GM12874 (cell line): Measurements from ENCODE around the gene STX7.

Source experiments
- CTCF ChIP-seq: IDR thresholded peaks from 2 replicates; pipeline ENCODE4 v1.5.1; 2011; ENCODE audit warnings: low read depth, mild to moderate bottlenecking, control low read depth, low read length, moderate library complexity; ENCODE audit not compliant: insufficient read depth

Gene STX7

DNA sequence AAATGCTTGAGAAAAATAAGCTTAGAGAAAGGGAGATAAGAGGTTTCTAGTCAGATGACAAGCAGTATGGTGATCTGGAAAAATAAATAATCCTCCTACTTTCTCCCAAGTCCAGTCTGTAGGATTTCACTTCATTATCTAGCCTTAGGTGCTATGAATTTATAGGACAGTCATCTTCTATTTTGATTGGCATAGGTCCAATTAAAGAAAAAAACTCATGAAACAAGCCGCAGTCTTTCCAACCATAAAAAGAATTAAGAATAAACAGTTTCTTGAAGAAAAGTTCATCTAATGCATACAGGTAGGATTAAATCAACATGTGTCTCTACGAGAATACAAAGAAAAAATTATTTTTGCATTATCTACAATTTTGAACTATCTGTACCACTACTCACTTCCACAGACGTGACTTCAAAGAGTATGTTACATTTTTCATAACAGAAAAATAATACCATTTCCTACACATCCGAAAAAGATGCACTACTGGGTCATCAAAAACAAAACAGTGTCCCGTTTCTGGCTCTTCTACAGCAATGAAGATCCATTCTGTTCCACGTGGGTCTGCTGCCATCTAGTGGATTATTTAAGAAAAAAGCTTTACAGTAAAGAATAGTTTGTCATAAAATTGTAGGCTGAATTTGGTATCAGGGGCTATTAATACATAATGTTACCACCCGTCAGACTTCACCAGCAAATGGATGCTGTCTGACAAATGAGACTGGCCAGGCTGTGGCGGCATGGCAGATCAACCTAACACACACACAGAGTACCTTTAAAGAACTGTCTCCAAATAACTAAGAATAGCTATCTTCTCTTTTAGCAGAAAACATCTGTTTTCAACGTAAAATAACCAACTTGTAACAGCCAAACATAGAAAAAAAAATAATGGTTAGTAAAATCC, 28.9 kb downstream of the STX7 start:
- TF ChIP-seq CTCF, result peak; percentile 42; the same call in 1 of the 2 replicates

- no peak for TF ChIP-seq CTCF
Measured at GRCh38 chr6:132482581-132482980, 30.3 kb downstream of the STX7 start.

DNA sequence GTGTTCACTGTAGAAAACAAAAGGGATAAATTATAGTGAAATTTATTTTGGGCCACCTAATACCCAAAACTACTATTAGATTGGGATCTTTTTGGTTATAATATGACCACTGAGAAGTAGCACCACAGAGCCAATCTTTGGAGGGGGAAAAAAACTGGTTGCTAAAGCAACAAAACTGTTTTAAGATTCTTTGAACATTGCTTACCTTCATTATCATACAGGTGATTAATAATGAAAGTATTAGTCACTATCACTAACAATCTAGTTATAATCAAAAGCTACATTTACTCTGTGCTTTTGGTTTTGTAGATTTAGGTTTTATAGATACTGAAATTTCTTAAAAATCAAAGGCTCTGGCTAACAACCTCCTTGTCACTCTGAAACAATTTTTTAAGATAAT, 31.7 kb downstream of the STX7 start:
- TF ChIP-seq CTCF, result no peak

DNA sequence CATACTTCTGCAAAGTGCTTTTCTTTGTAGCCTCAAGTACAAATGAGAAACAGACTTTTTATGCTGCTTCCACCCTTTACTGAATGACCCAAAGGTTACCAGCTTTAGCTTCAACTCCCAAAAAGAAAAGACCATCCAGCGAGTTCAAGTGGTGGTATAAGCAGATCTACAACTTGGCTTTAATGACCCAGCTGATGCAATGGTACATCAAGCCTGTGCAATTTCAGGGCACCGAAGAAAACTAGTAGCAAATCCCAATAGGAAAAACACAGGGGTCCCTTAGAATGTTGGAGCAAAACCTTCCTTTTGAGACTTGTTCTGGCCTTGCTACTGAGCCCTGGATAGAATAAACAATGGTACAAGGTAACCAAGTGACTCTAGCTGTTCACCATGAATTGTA, 33.8 kb downstream of the STX7 start:
- no peak for TF ChIP-seq CTCF

DNA sequence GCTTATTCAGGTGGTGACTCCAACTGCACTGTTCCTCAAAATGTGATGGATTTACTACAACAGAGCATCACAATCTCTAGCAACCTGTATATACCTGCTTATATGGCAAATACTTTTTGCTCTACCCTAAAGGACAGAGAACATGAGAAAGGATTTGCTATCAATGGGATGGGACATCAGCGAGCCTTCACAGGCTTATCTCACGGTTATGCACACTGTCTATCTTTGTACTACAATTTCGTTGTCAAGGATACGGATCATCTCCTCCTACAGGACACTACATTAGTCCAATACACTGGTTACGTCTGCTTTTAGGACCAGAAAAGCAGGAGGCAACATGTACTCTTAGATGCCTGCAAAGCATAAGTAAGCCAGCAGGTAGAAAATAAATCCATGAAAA, 34.2 kb downstream of the STX7 start:
- TF ChIP-seq CTCF, result no peak

GRCh38 chr6:132478266-132478665, 34.6 kb downstream of the STX7 start:
- TF ChIP-seq CTCF, result no peak

- TF ChIP-seq CTCF, result no peak
Measured at GRCh38 chr6:132476688-132477087, 36.2 kb downstream of the STX7 start.
